ENCODE data around the gene CXCL16.

- TF ChIP-seq GATA3 (IDR thresholded peaks at IDR 0.05; ENCODE audit: low read depth, low read length) (no peak), GATA2 (IDR thresholded peaks at IDR 0.05; ENCODE audit: low read depth, low read length) (no peak)
Observed at GRCh38 chr17:4753392-4753791, 13.7 kb upstream of the CXCL16 start.
